K562 (cell line): ENCODE measurements around the gene LCN1. TPM values are rescaled to one million over a fixed set of nuclear protein-coding genes. Genes with fewer than 3 reads are reported as not detected.

ENCODE experiments used
- ATF2 ChIP-seq: sonication (generic); formaldehyde crosslinking; IDR thresholded peaks from 2 replicates; pipeline ENCODE4 v1.8.1; 2022; ENCODE audit warnings: missing genetic modification reagents
- E2F5 ChIP-seq: sonication (generic); formaldehyde crosslinking; IDR thresholded peaks from 2 replicates; pipeline ENCODE4 v1.8.0; 2022; ENCODE audit warnings: mild to moderate bottlenecking, missing genetic modification reagents
- ERF ChIP-seq: fragments of 450-650 bp; formaldehyde crosslinking; IDR thresholded peaks from 2 replicates; pipeline ENCODE4 v1.4.0; 2020; ENCODE audit warnings: mild to moderate bottlenecking, mixed read lengths
- MGA ChIP-seq: fragments of 450-650 bp; IDR thresholded peaks from 2 replicates; pipeline ENCODE4 v1.6.1; 2016; ENCODE audit warnings: mild to moderate bottlenecking, moderate library complexity
- NCOA4 ChIP-seq: fragments of 450-650 bp; IDR thresholded peaks from 2 replicates; pipeline ENCODE4 v1.6.1; 2018; ENCODE audit warnings: mild to moderate bottlenecking; ENCODE audit not compliant: partially characterized antibody
- NFE2 ChIP-seq: IDR thresholded peaks from 2 replicates; pipeline ENCODE4 v1.6.1; 2014; ENCODE audit warnings: antibody characterized with exemption, low read depth
- NONO ChIP-seq, 2 experiments: fragments of 200-400 bp in 1 of 2; fragments of 450-650 bp in 1 of 2; formaldehyde crosslinking in 1 of 2; IDR thresholded peaks; 2 replicates each; pipeline ENCODE4 v1.6.1; 2017; ENCODE audit warnings: low read depth in 2 of 2, mild to moderate bottlenecking in 2 of 2, moderate library complexity in 2 of 2, low read length in 1 of 2
- PML ChIP-seq: IDR thresholded peaks from 2 replicates; pipeline ENCODE4 v1.6.1; 2012; ENCODE audit warnings: low read length, inconsistent platforms
- SNRNP70 ChIP-seq: fragments of 200-400 bp; formaldehyde crosslinking; optimal IDR thresholded peaks from 2 replicates; pipeline ENCODE3; 2017; ENCODE audit warnings: low read depth, low read length
- ZBTB12 ChIP-seq: fragments of 250-450 bp; sonication (Bioruptor Pico); IDR thresholded peaks from 2 replicates; pipeline ENCODE4 v1.4.0; 2020
- ZFP30 ChIP-seq: fragments of 250-450 bp; sonication (Bioruptor Pico); IDR thresholded peaks from 2 replicates; pipeline ENCODE4 v1.8.0; 2022; ENCODE audit warnings: moderate library complexity, mild to moderate bottlenecking, inconsistent platforms, borderline replicate concordance
- ZNF431 ChIP-seq: sonication (generic); formaldehyde crosslinking; IDR thresholded peaks from 2 replicates; pipeline ENCODE4 v1.8.0; 2022; ENCODE audit warnings: mild to moderate bottlenecking, missing genetic modification reagents
- polyA plus RNA-seq, 8 experiments: library from polyadenylated mRNA; depleted of rRNA in 4 of 8; stranded (reverse) in 5 of 8; unstranded in 3 of 8; fragments of >200 nt; fragmentation: Nextera tagmentation in 2 of 8; fragmentation: Illumina TruSeq in 1 of 8; extraction: Ambion mirVana in 2 of 8; extraction: Trizol in 1 of 8; gene quantifications; 2 replicates each; pipeline versions ENCODE4 v1.2.1 to v1.2.3, GENCODE V29; 2011 to 2014; ENCODE audit warnings: inconsistent platforms in 1 of 8, missing spikeins in 1 of 8
- total RNA-seq, 7 experiments: library from RNA; depleted of rRNA in 6 of 7; stranded (reverse); fragments of >200 nt in 6 of 7; fragmentation: Illumina TruSeq in 2 of 7; extraction: Trizol in 2 of 7; gene quantifications; 2 replicates each; pipeline versions ENCODE4 v1.2.1 to v1.2.3, GENCODE V29; 2011 to 2021; ENCODE audit warnings: low replicate concordance in 1 of 7

The LCN1 gene
- total and polyA plus RNA-seq, 9 of the 15 experiments (the other 6 are each of a cell fraction or from before 2014, with no cell fraction given): not detected

- TF ChIP-seq E2F5 (CRISPR knock-in tag): no peak
- TF ChIP-seq ZNF431: no peak
- TF ChIP-seq ZFP30 (CRISPR knock-in tag): no peak
- no peak for TF ChIP-seq ZBTB12 (CRISPR knock-in tag)
- TF ChIP-seq NFE2: no peak
- TF ChIP-seq ERF (CRISPR knock-in tag): no peak; the same call in 1 of the 2 replicates
- TF ChIP-seq ATF2 (CRISPR knock-in tag): no peak
- no peak for TF ChIP-seq PML
- TF ChIP-seq NONO (IDR thresholded peaks at IDR 0.05; ENCODE audit: low read depth in 2 of 2, low read length in 1 of 2): 0 out of 4 replicates have a peak, but pooled peaks of 1 of the 2 experiments have one; percentile 14
- TF ChIP-seq MGA: peak; percentile 13; the same call in 1 of the 2 replicates
- TF ChIP-seq NCOA4: no peak
- no peak for TF ChIP-seq SNRNP70
These were observed 21.7 kb upstream of the LCN1 start (continued) for GRCh38 chr9:135499326-135500070.
